HG02588 (cell line): ENCODE data around the gene DENND5B.
"Not testable (repeated sequence)": the region's sequence is repeated elsewhere in the genome, so short reads cannot be mapped to it uniquely, and the experiment has no call there.

Experiments used
- ATAC-seq: cut with Tn5 transposase; IDR thresholded peaks from one replicate; pipeline ENCODE4 v1.9.1; 2021; ENCODE audit warnings: mild to moderate bottlenecking, moderate library complexity; ENCODE audit not compliant: unreplicated experiment

Gene DENND5B

GRCh38 chr12:31508436-31509150 lies 82.3 kb downstream of the DENND5B start:
- no peak for ATAC-seq

- ATAC-seq = no peak
Observed at GRCh38 chr12:31507966-31508365, 83.0 kb downstream of the DENND5B start.

GRCh38 chr12:31506515-31507306 lies 84.2 kb downstream of the DENND5B start:
- ATAC-seq = no peak

GRCh38 chr12:31504625-31505222 lies 86.2 kb downstream of the DENND5B start:
- no peak for ATAC-seq

- ATAC-seq = not testable (repeated sequence)
Observed at GRCh38 chr12:31501014-31501413, 89.9 kb downstream of the DENND5B start.

GRCh38 chr12:31499567-31499966 lies 91.4 kb downstream of the DENND5B start:
- ATAC-seq = no peak

GRCh38 chr12:31498424-31498823 lies 92.5 kb downstream of the DENND5B start:
- no peak for ATAC-seq

- ATAC-seq = no peak
Observed at GRCh38 chr12:31496257-31496656, 94.7 kb downstream of the DENND5B start.

- ATAC-seq = no peak
Observed at GRCh38 chr12:31494455-31494854, 96.5 kb downstream of the DENND5B start.

- no peak for ATAC-seq
Observed at GRCh38 chr12:31492599-31493196, 98.2 kb downstream of the DENND5B start.

- ATAC-seq = no peak
Observed at GRCh38 chr12:31491841-31492598, 98.9 kb downstream of the DENND5B start.

- ATAC-seq = no peak
Observed at GRCh38 chr12:31491241-31491794, 99.6 kb downstream of the DENND5B start.

GRCh38 chr12:31488737-31489338 lies 102.1 kb downstream of the DENND5B start:
- no peak for ATAC-seq

GRCh38 chr12:31485571-31485970 lies 105.4 kb downstream of the DENND5B start:
- no peak for ATAC-seq

GRCh38 chr12:31482816-31483215 lies 108.1 kb downstream of the DENND5B start:
- no peak for ATAC-seq

- no peak for ATAC-seq
Observed at GRCh38 chr12:31481415-31481814, 109.5 kb downstream of the DENND5B start.

- ATAC-seq = no peak
Observed at GRCh38 chr12:31479516-31480210, 111.3 kb downstream of the DENND5B start.

GRCh38 chr12:31478898-31479297 lies 112.0 kb downstream of the DENND5B start:
- ATAC-seq = no peak

GRCh38 chr12:31478425-31478824 lies 112.5 kb downstream of the DENND5B start:
- ATAC-seq = no peak
